H1 (cell line): ENCODE data around the gene RNF186. TPM values are rescaled to one million over a fixed set of nuclear protein-coding genes. Genes with fewer than 3 reads are reported as not detected.

ENCODE experiments used
- BACH1 ChIP-seq: IDR thresholded peaks from 2 replicates; pipeline ENCODE4 v1.6.1; 2012; ENCODE audit warnings: low read length, improper control_type of control experiment
- CREB1 ChIP-seq: IDR thresholded peaks from 2 replicates; pipeline ENCODE4 v1.6.1; 2012; ENCODE audit warnings: inconsistent platforms
- EP300 ChIP-seq, 2 experiments: IDR thresholded peaks; 1 replicate in 1 of 2; 2 replicates in 1 of 2; pipeline ENCODE4 v1.6.1; 2011 to 2012; ENCODE audit warnings: low read depth in 2 of 2, low read length in 2 of 2, mild to moderate bottlenecking in 2 of 2, borderline replicate concordance in 1 of 2, inconsistent platforms in 1 of 2, moderate library complexity in 1 of 2
- MAFK ChIP-seq: IDR thresholded peaks from 2 replicates; pipeline ENCODE4 v1.6.1; 2012; ENCODE audit warnings: low read depth, mild to moderate bottlenecking, improper control_type of control experiment, low read length
- PHF8 ChIP-seq: fragments of 200-600 bp; sonication (generic); conservative IDR thresholded peaks from 2 replicates; pipeline ENCODE4 v1.7.1; 2012; ENCODE audit warnings: low read depth, mild to moderate bottlenecking, inconsistent platforms, low read length, moderate library complexity
- RAD21 ChIP-seq, 2 experiments: IDR thresholded peaks in 1 of 2; conservative IDR thresholded peaks in 1 of 2; 2 replicates each; pipeline ENCODE4 v1.6.1; 2011; ENCODE audit warnings: low read depth in 2 of 2, low read length in 2 of 2, improper control_type of control experiment in 1 of 2, inconsistent platforms in 1 of 2, mild to moderate bottlenecking in 1 of 2, moderate library complexity in 1 of 2
- SP2 ChIP-seq: IDR thresholded peaks from 2 replicates; pipeline ENCODE4 v1.6.1; 2012; ENCODE audit warnings: mild to moderate bottlenecking, low read length, inconsistent platforms
- polyA plus RNA-seq, 7 experiments: library from polyadenylated mRNA; depleted of rRNA in 3 of 7; stranded (reverse) in 5 of 7; unstranded in 2 of 7; fragments of >200 nt in 5 of 7; fragments of 200-250 nt in 2 of 7; gene quantifications; 1 replicate in 5 of 7; 2 replicates in 1 of 7; 4 replicates in 1 of 7; pipeline versions ENCODE4 v1.2.1 to v1.2.3, GENCODE V29; 2011 to 2013; ENCODE audit warnings: missing spikeins in 2 of 7, mixed read lengths in 2 of 7
- total RNA-seq: library from RNA; stranded (reverse); fragmentation: NEBNext Ultra II Directional; extraction: Animal tissue kit (Norgen Biotek cat#: 25700); gene quantifications from 2 replicates; pipeline ENCODE4 v1.2.1, GENCODE V29; 2021
- TF ChIP-seq, protein P1 (sequence below): fragments of 300-600 bp; sonication (generic); IDR thresholded peaks from 2 replicates; pipeline ENCODE4 v1.7.1; 2012; ENCODE audit warnings: low read length, moderate library complexity, mild to moderate bottlenecking, inconsistent platforms; ENCODE audit not compliant: insufficient replicate concordance

RNF186 gene
- total and polyA plus RNA-seq, 2 of the 8 experiments (the other 6 are each of a cell fraction or from before 2014, with no cell fraction given): not detected

DNA sequence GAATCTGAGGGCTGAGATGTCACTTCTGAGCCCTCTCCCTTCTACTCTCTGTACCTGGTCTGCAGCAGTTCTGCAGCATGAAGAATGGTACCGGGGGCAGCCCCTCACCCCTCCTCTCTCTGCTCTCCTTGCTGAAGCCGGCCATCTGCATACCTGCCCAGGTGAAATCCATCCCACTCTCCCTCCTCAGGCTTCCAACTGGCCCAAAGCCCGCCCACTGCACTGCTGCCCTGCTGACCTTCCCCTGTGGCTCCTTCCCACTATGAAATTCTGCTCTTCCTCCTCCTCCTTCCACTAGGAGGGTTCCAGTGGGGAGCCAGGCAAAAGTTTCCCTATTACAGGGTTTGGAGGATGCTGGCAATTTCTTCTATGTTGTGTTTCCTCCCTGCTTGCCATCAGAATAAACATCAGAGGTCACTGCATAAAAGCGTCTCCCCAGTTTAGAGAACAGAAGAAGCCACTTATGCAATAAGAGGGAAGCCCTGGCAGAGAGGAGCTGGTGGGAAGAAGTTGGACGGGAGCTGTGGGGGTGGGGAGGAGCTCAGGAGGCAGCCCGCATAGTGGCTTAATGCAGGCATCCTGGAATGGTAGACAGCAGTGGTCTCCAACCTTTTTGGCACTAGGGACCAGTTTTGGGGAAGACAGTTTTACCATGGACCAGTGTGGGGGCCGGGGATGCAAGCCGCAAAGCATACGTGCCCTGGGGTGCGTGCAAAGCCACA, 45.7 kb downstream of the RNF186 start (continued):
- TF ChIP-seq, protein P1, sequence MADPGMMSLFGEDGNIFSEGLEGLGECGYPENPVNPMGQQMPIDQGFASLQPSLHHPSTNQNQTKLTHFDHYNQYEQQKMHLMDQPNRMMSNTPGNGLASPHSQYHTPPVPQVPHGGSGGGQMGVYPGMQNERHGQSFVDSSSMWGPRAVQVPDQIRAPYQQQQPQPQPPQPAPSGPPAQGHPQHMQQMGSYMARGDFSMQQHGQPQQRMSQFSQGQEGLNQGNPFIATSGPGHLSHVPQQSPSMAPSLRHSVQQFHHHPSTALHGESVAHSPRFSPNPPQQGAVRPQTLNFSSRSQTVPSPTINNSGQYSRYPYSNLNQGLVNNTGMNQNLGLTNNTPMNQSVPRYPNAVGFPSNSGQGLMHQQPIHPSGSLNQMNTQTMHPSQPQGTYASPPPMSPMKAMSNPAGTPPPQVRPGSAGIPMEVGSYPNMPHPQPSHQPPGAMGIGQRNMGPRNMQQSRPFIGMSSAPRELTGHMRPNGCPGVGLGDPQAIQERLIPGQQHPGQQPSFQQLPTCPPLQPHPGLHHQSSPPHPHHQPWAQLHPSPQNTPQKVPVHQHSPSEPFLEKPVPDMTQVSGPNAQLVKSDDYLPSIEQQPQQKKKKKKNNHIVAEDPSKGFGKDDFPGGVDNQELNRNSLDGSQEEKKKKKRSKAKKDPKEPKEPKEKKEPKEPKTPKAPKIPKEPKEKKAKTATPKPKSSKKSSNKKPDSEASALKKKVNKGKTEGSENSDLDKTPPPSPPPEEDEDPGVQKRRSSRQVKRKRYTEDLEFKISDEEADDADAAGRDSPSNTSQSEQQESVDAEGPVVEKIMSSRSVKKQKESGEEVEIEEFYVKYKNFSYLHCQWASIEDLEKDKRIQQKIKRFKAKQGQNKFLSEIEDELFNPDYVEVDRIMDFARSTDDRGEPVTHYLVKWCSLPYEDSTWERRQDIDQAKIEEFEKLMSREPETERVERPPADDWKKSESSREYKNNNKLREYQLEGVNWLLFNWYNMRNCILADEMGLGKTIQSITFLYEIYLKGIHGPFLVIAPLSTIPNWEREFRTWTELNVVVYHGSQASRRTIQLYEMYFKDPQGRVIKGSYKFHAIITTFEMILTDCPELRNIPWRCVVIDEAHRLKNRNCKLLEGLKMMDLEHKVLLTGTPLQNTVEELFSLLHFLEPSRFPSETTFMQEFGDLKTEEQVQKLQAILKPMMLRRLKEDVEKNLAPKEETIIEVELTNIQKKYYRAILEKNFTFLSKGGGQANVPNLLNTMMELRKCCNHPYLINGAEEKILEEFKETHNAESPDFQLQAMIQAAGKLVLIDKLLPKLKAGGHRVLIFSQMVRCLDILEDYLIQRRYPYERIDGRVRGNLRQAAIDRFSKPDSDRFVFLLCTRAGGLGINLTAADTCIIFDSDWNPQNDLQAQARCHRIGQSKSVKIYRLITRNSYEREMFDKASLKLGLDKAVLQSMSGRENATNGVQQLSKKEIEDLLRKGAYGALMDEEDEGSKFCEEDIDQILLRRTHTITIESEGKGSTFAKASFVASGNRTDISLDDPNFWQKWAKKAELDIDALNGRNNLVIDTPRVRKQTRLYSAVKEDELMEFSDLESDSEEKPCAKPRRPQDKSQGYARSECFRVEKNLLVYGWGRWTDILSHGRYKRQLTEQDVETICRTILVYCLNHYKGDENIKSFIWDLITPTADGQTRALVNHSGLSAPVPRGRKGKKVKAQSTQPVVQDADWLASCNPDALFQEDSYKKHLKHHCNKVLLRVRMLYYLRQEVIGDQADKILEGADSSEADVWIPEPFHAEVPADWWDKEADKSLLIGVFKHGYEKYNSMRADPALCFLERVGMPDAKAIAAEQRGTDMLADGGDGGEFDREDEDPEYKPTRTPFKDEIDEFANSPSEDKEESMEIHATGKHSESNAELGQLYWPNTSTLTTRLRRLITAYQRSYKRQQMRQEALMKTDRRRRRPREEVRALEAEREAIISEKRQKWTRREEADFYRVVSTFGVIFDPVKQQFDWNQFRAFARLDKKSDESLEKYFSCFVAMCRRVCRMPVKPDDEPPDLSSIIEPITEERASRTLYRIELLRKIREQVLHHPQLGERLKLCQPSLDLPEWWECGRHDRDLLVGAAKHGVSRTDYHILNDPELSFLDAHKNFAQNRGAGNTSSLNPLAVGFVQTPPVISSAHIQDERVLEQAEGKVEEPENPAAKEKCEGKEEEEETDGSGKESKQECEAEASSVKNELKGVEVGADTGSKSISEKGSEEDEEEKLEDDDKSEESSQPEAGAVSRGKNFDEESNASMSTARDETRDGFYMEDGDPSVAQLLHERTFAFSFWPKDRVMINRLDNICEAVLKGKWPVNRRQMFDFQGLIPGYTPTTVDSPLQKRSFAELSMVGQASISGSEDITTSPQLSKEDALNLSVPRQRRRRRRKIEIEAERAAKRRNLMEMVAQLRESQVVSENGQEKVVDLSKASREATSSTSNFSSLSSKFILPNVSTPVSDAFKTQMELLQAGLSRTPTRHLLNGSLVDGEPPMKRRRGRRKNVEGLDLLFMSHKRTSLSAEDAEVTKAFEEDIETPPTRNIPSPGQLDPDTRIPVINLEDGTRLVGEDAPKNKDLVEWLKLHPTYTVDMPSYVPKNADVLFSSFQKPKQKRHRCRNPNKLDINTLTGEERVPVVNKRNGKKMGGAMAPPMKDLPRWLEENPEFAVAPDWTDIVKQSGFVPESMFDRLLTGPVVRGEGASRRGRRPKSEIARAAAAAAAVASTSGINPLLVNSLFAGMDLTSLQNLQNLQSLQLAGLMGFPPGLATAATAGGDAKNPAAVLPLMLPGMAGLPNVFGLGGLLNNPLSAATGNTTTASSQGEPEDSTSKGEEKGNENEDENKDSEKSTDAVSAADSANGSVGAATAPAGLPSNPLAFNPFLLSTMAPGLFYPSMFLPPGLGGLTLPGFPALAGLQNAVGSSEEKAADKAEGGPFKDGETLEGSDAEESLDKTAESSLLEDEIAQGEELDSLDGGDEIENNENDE: no peak
- TF ChIP-seq EP300 (IDR thresholded peaks at IDR 0.05; ENCODE audit: borderline replicate concordance in 1 of 2, low read depth in 2 of 2, low read length in 2 of 2) (no peak), SP2 (no peak), MAFK (no peak), BACH1 (no peak), CREB1 (no peak), PHF8 (no peak), RAD21 (IDR thresholded peaks at IDR 0.05 in 1 of 2, conservative IDR thresholded peaks at IDR 0.05 in 1 of 2; ENCODE audit: low read depth in 2 of 2, low read length in 2 of 2) (no peak)
